SK-N-SH (cell line): ENCODE measurements around the gene SLC2A3.
"Not testable (repeated sequence)": the region's sequence is repeated elsewhere in the genome, so short reads cannot be mapped to it uniquely, and the experiment has no call there.

Experiments used
- POLR2AphosphoS5 ChIP-seq: IDR thresholded peaks from 2 replicates; pipeline ENCODE4 v1.6.1; 2012; ENCODE audit warnings: low read depth, low read length
- SIN3A ChIP-seq: IDR thresholded peaks from 2 replicates; pipeline ENCODE4 v1.6.1; 2012; ENCODE audit warnings: low read depth, mild to moderate bottlenecking, low read length, moderate library complexity, borderline replicate concordance
- TF ChIP-seq, protein P1 (sequence below): IDR thresholded peaks from 2 replicates; pipeline ENCODE4 v1.4.0; 2012; ENCODE audit warnings: low read depth, borderline replicate concordance
- TF ChIP-seq, protein P2 (sequence below): fragments of 200-600 bp; sonication (generic); IDR thresholded peaks from 2 replicates; pipeline ENCODE4 v1.6.1; 2017; ENCODE audit warnings: antibody characterized with exemption, mild to moderate bottlenecking, moderate library complexity

DNA sequence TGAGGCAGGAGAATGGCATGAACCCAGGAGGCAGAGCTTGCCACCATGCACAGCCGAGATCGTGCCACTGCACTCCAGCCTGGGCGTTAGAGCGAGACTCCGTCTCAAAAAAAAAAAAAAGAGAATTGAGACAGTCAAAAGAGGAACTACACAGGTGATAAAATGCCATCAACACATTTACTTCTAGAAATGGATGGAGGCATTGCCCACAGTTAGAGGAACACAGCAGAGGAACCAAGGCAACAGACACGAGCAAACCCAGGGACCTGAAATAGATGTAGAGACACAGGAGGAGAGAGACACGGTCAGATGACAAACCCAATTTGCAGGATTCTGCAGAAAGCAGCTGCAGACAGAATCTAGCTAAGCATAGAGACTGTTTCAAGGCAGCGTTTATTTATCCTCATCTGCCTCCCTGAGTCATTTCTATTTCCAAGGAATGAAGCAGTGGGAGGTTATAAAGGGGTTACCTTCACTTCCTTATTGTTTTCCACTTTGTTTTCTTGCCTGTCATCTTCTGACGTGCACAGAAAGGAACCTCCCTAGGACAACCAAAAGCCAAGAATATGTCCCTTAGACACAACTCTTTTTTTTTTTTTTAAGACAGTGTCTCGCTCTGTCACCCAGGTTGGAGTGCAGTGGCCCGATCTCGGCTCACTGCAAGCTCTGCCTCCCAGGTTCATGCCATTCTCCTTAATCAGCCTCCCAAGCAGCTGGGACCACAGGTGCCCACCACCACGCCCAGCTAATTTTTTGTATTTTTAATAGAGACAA, 41.6 kb upstream of the SLC2A3 start:
- not testable (repeated sequence) for TF ChIP-seq SIN3A, POLR2AphosphoS5
- TF ChIP-seq, protein P1, sequence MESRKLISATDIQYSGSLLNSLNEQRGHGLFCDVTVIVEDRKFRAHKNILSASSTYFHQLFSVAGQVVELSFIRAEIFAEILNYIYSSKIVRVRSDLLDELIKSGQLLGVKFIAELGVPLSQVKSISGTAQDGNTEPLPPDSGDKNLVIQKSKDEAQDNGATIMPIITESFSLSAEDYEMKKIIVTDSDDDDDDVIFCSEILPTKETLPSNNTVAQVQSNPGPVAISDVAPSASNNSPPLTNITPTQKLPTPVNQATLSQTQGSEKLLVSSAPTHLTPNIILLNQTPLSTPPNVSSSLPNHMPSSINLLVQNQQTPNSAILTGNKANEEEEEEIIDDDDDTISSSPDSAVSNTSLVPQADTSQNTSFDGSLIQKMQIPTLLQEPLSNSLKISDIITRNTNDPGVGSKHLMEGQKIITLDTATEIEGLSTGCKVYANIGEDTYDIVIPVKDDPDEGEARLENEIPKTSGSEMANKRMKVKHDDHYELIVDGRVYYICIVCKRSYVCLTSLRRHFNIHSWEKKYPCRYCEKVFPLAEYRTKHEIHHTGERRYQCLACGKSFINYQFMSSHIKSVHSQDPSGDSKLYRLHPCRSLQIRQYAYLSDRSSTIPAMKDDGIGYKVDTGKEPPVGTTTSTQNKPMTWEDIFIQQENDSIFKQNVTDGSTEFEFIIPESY, result not testable (repeated sequence)
- TF ChIP-seq, protein P2, sequence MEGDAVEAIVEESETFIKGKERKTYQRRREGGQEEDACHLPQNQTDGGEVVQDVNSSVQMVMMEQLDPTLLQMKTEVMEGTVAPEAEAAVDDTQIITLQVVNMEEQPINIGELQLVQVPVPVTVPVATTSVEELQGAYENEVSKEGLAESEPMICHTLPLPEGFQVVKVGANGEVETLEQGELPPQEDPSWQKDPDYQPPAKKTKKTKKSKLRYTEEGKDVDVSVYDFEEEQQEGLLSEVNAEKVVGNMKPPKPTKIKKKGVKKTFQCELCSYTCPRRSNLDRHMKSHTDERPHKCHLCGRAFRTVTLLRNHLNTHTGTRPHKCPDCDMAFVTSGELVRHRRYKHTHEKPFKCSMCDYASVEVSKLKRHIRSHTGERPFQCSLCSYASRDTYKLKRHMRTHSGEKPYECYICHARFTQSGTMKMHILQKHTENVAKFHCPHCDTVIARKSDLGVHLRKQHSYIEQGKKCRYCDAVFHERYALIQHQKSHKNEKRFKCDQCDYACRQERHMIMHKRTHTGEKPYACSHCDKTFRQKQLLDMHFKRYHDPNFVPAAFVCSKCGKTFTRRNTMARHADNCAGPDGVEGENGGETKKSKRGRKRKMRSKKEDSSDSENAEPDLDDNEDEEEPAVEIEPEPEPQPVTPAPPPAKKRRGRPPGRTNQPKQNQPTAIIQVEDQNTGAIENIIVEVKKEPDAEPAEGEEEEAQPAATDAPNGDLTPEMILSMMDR, result not testable (repeated sequence)
